ENCODE results near the gene FGFRL1. TPM values are rescaled to one million over a fixed set of nuclear protein-coding genes. Genes with fewer than 3 reads are reported as not detected.
A peak's percentile ranks its signal among the peaks of the same experiment; 100 is the strongest.

FGFRL1 gene
- total RNA-seq, 1 donor, result 8.6 TPM

- TF ChIP-seq, protein P1, sequence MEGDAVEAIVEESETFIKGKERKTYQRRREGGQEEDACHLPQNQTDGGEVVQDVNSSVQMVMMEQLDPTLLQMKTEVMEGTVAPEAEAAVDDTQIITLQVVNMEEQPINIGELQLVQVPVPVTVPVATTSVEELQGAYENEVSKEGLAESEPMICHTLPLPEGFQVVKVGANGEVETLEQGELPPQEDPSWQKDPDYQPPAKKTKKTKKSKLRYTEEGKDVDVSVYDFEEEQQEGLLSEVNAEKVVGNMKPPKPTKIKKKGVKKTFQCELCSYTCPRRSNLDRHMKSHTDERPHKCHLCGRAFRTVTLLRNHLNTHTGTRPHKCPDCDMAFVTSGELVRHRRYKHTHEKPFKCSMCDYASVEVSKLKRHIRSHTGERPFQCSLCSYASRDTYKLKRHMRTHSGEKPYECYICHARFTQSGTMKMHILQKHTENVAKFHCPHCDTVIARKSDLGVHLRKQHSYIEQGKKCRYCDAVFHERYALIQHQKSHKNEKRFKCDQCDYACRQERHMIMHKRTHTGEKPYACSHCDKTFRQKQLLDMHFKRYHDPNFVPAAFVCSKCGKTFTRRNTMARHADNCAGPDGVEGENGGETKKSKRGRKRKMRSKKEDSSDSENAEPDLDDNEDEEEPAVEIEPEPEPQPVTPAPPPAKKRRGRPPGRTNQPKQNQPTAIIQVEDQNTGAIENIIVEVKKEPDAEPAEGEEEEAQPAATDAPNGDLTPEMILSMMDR (IDR thresholded peaks at IDR 0.05; ENCODE audit: insufficient read depth, low read depth, low read length), result no peak
- H3K4me3 ChIP-seq (ENCODE audit: low read depth, low read length), result no peak overlapping the region
- DNase-seq (ENCODE audit: low read depth), result peak; percentile 85
Measured at GRCh38 chr4:978957-979701, 32.3 kb upstream of the FGFRL1 start.

DNA sequence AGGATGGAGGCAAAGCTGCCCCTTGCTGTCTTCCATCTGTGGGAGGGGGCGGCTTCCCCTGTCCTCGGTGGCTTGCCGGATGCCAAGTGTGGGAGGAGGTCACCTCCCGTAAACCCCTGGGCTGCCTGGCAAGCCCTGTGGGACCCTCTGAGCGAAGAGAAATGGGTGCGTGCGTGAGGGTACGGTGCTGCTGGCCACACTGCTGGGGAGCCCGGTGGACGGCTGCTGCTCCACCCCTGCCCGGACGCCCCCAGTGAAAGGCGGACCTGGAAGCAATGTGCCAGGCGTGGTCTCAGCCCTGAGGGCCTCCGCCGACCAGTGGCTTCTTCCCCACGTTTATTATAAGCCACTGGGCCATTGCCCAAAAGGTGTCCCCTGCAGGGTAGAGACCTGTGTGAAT, 29.1 kb upstream of the FGFRL1 start:
- no peak overlapping the region for H3K4me3 ChIP-seq (ENCODE audit: low read depth, low read length)
- TF ChIP-seq, protein P1 (IDR thresholded peaks at IDR 0.05; ENCODE audit: insufficient read depth, low read depth, low read length), result no peak
- DNase-seq (ENCODE audit: low read depth), result no peak

GRCh38 chr4:982814-983213, 28.6 kb upstream of the FGFRL1 start:
- no peak for DNase-seq (ENCODE audit: low read depth)
- no peak overlapping the region for H3K4me3 ChIP-seq (ENCODE audit: low read depth, low read length)
- TF ChIP-seq, protein P1 (IDR thresholded peaks at IDR 0.05; ENCODE audit: insufficient read depth, low read depth, low read length), result no peak

GRCh38 chr4:984336-985054, 26.9 kb upstream of the FGFRL1 start:
- TF ChIP-seq, protein P1 (IDR thresholded peaks at IDR 0.05; ENCODE audit: insufficient read depth, low read depth, low read length), result no peak
- peak overlapping the region; percentile 26 for H3K4me3 ChIP-seq (ENCODE audit: low read depth, low read length)
- no peak for DNase-seq (ENCODE audit: low read depth)

GRCh38 chr4:985123-985830, 26.1 kb upstream of the FGFRL1 start:
- peak overlapping the region; percentile 26 for H3K4me3 ChIP-seq (ENCODE audit: low read depth, low read length)
- TF ChIP-seq, protein P1 (IDR thresholded peaks at IDR 0.05; ENCODE audit: insufficient read depth, low read depth, low read length), result peak; percentile 6
- DNase-seq (ENCODE audit: low read depth), result peak; percentile 35

- TF ChIP-seq, protein P1 (IDR thresholded peaks at IDR 0.05; ENCODE audit: insufficient read depth, low read depth, low read length), result no peak
- no peak for DNase-seq (ENCODE audit: low read depth)
- peak overlapping the region; percentile 75 for H3K4me3 ChIP-seq (ENCODE audit: low read depth, low read length)
Measured at GRCh38 chr4:986428-986878, 25.0 kb upstream of the FGFRL1 start.
